Measurements from ENCODE around the gene CCDC51.

CCDC51 gene

GRCh38 chr3:48428572-48429316 is 11.2 kb downstream of the CCDC51 start:
- TF ChIP-seq CTCF (IDR thresholded peaks at IDR 0.05), result no peak

GRCh38 chr3:48428088-48428571 is 11.8 kb downstream of the CCDC51 start:
- no peak for TF ChIP-seq CTCF (IDR thresholded peaks at IDR 0.05)

- no peak for TF ChIP-seq CTCF (IDR thresholded peaks at IDR 0.05)
Measured at GRCh38 chr3:48427630-48427962, 12.3 kb downstream of the CCDC51 start.

DNA sequence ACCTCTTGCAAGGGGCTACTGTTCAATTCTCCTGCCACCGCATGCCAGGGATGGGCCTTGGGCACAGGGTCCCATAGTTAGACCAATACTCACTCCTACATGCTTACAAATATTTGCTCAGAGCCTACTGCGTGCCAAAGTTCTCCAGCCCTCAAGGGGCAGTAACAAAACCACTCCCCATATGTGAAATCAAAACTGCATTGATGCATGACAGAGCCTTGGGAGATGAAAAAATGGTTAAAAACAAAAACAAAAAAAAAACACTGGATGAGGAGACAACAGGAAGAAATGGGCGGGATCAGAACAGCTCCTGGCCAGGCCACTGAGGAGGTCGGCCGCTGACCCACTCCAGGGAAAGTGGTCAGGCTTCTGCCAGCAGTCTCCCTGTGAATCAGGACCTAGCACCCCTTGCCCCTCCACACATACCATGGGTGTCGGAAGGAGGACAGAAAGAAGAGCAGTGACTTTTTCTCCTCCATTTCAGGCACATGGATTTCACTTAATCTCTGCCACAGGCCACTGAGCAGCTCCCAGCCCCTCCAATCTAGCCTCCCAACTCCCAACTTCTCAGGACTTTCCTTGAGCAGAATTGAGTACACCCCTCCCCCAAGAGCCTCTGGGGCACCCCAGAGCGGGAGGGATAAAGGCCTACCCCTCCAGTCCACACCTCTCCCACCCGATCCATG is 12.8 kb downstream of the CCDC51 start:
- no peak for TF ChIP-seq CTCF (IDR thresholded peaks at IDR 0.05)

DNA sequence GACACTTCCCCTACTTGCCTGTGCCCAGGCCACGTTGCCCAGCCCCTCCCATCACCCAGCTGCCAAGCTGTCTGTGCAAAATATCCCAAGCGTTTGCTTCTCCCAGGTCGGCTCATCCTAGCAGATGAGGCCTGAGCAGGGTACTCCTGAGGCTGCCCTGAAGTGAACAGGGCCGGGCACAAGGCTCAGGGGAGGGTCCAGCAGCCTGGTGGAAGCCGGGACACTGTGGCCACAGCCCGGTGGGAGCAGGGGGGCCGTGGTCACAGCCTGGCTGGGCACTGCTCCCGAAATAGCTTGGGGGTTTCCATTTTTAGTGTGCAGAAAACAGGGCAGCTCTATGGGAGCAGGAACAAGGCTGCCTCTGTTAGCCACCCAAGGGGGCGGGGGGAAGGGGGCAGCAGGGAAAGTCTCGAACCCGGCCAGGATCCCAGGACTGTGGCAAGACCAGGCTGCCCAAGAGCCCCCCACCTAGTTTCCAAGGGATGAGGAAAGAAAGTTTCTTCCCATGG is 13.5 kb downstream of the CCDC51 start:
- no peak for TF ChIP-seq CTCF (IDR thresholded peaks at IDR 0.05)

GRCh38 chr3:48425281-48425812 is 14.6 kb downstream of the CCDC51 start:
- TF ChIP-seq CTCF (IDR thresholded peaks at IDR 0.05), result no peak

DNA sequence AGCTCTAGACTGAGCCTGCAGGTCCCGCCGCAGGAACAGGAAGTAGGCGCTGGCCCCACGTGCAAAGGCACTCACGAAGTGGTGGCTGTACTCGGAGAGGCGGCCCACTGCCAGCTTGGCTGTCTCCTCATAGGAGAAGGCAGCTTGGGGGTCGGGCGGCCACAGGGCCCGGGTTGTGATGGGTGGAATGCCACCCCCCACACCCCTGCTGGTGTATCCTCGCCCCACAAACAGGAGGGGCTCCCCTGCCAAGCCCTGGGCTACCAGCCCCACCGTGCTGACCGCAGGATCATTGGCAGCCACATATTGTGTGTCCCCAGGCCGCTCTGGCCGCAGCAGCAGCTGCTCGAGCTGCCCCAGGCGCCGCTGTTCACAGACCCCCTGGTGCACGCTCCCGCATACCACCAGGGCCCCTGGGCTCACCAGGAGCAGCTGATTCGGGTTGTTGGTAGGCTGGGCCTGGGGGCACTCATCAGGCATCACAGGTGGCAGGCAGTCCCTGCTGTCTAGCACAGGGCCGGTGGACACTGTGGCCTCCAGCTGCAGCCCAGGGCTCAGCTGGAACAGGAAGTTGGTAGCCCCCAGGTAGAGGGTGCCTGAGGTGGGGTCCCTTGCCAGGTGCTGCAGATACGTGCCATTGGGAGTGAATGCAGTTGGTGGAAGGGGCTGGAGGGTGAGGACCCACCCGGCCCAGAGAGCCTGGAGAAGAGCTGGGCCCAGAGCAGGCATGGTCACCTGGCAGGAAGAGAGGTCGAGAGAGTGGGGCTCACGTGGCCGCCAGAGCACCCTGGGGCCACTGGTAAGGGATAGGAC is 15.8 kb downstream of the CCDC51 start:
- TF ChIP-seq CTCF (IDR thresholded peaks at IDR 0.05), result no peak
